H1 (cell line): ENCODE data around the gene DIRAS2. TPM values are rescaled to one million over a fixed set of nuclear protein-coding genes. Genes with fewer than 3 reads are reported as not detected.

Experiments used
- CTCF ChIA-PET: fragments of 300-600 bp; sonication (Branson Sonifier 250); formaldehyde crosslinking; loops from one replicate; lab custom pipeline; 2021; ENCODE audit not compliant: partially characterized antibody; lab: Charles Lee
- POLR2A ChIA-PET: fragments of 300-600 bp; sonication (Branson Sonifier 250); formaldehyde crosslinking; loops from one replicate; lab custom pipeline; 2021; ENCODE audit warnings: inconsistent platforms; ENCODE audit not compliant: partially characterized antibody; lab: Charles Lee
- DNase-seq, 2 experiments: peaks; one replicate each; pipeline versions ENCODE4 v3.0.0 to v3.0.0-alpha.2; 2010 to 2022; ENCODE audit warnings: low spot score in 2 of 2, low read depth in 1 of 2, mixed read lengths in 1 of 2
- FAIRE-seq: peaks from 2 replicates; lab custom pipeline; 2011; peaks lifted over from hg19 to GRCh38; lab: Jason Lieb, UNC
- H2AFZ ChIP-seq: 2 replicates; pipeline ENCODE4 v1.8.1; 2012; ENCODE audit warnings: low read length, inconsistent platforms
- H2AK5ac ChIP-seq: 2 replicates; pipeline ENCODE4 v1.6.1; 2013; ENCODE audit warnings: low read depth, low read length
- H2BK120ac ChIP-seq: replicated peaks from 2 replicates; pipeline ENCODE3; 2013; ENCODE audit warnings: low read depth, low read length, inconsistent platforms
- H2BK12ac ChIP-seq: 2 replicates; pipeline ENCODE4 v1.6.1; 2013; ENCODE audit warnings: low read depth, low read length
- H2BK15ac ChIP-seq: 2 replicates; pipeline ENCODE4 v1.6.1; 2013; ENCODE audit warnings: low read length
- H2BK20ac ChIP-seq: 2 replicates; pipeline ENCODE4 v1.6.1; 2013; ENCODE audit warnings: low read length
- H2BK5ac ChIP-seq: 2 replicates; pipeline ENCODE4 v1.6.1; 2013; ENCODE audit warnings: low read depth, low read length
- H3K14ac ChIP-seq: 2 replicates; pipeline ENCODE4 v1.6.1; 2013; ENCODE audit warnings: inconsistent platforms; ENCODE audit not compliant: insufficient read length
- H3K18ac ChIP-seq: 2 replicates; pipeline ENCODE4 v1.6.1; 2013; ENCODE audit warnings: low read length; ENCODE audit errors: extremely low read depth
- H3K23ac ChIP-seq: 2 replicates; pipeline ENCODE4 v1.6.1; 2013; ENCODE audit warnings: inconsistent platforms; ENCODE audit not compliant: insufficient read length
- H3K23me2 ChIP-seq: 2 replicates; pipeline ENCODE4 v1.6.1; 2013; ENCODE audit warnings: low read depth, low read length
- H3K27ac ChIP-seq: 2 replicates; pipeline ENCODE4 v1.6.1; 2011; ENCODE audit warnings: low read depth, low read length, inconsistent platforms
- H3K27me3 ChIP-seq, 4 experiments: replicated peaks in 1 of 4; 1 replicate in 1 of 4; 2 replicates in 3 of 4; pipeline versions ENCODE4 v1.6.1 to v1.8.1; 2011 to 2013; ENCODE audit warnings: low read length in 3 of 4, mild to moderate bottlenecking in 3 of 4, inconsistent platforms in 2 of 4, mixed read lengths in 2 of 4, moderate library complexity in 1 of 4; ENCODE audit not compliant: control insufficient read depth in 3 of 4, insufficient read depth in 3 of 4; ENCODE audit errors: extremely low read depth in 1 of 4
- H3K36me3 ChIP-seq, 4 experiments: 2 replicates each; pipeline versions ENCODE4 v1.6.1 to v1.8.1; 2011 to 2013; ENCODE audit warnings: mild to moderate bottlenecking in 4 of 4, low read length in 3 of 4, moderate library complexity in 2 of 4, control low read depth in 1 of 4, inconsistent platforms in 1 of 4; ENCODE audit not compliant: insufficient read depth in 4 of 4, control insufficient read depth in 2 of 4
- H3K4ac ChIP-seq: replicated peaks from 2 replicates; pipeline ENCODE3; 2013; ENCODE audit warnings: low read length, low read depth, mixed read lengths, inconsistent platforms; ENCODE audit not compliant: insufficient read length
- H3K4me1 ChIP-seq, 4 experiments: replicated peaks in 1 of 4; 1 replicate in 1 of 4; 2 replicates in 3 of 4; pipeline versions ENCODE4 v1.6.1 to v1.8.1; 2011 to 2013; ENCODE audit warnings: low read length in 3 of 4, inconsistent platforms in 2 of 4, mixed read lengths in 1 of 4; ENCODE audit not compliant: insufficient read depth in 4 of 4, control insufficient read depth in 3 of 4
- H3K4me2 ChIP-seq, 2 experiments: 2 replicates each; pipeline versions ENCODE4 v1.6.1 to v1.8.1; 2011 to 2013; ENCODE audit warnings: low read depth in 2 of 2, low read length in 2 of 2, control low read depth in 1 of 2, inconsistent platforms in 1 of 2, mild to moderate bottlenecking in 1 of 2; ENCODE audit not compliant: insufficient read depth in 1 of 2
- H3K4me3 ChIP-seq, 4 experiments: fragments of 200-600, 300-600 bp in 1 of 4; sonication (generic), shearing (Covaris generic), sonication (Bioruptor Twin) in 1 of 4; 2 replicates each; pipeline versions ENCODE4 v1.5.1 to v1.8.1; 2011 to 2016; ENCODE audit warnings: low read length in 4 of 4, low read depth in 3 of 4, control low read depth in 2 of 4, inconsistent platforms in 2 of 4, mild to moderate bottlenecking in 2 of 4, mixed read lengths in 1 of 4, moderate library complexity in 1 of 4; ENCODE audit not compliant: insufficient read depth in 2 of 4; ENCODE audit errors: extremely low read depth in 1 of 4
- H3K56ac ChIP-seq: replicated peaks from 2 replicates; pipeline ENCODE3; 2013; ENCODE audit warnings: low read depth, mild to moderate bottlenecking, mixed read lengths, low read length, inconsistent platforms; ENCODE audit not compliant: insufficient read length
- H3K79me1 ChIP-seq: 2 replicates; pipeline ENCODE4 v1.6.1; 2013; ENCODE audit warnings: low read depth, low read length, control low read depth
- H3K79me2 ChIP-seq, 2 experiments: 2 replicates each; pipeline versions ENCODE4 v1.6.1 to v1.8.1; 2012 to 2013; ENCODE audit warnings: low read length in 2 of 2, mild to moderate bottlenecking in 2 of 2, inconsistent platforms in 1 of 2; ENCODE audit not compliant: insufficient read depth in 2 of 2, control insufficient read depth in 1 of 2
- H3K9ac ChIP-seq, 4 experiments: replicated peaks in 1 of 4; 1 replicate in 1 of 4; 2 replicates in 3 of 4; pipeline versions ENCODE4 v1.6.1 to v1.8.1; 2011 to 2013; ENCODE audit warnings: low read depth in 3 of 4, low read length in 3 of 4, control low read depth in 2 of 4, mild to moderate bottlenecking in 2 of 4, moderate library complexity in 2 of 4, inconsistent platforms in 1 of 4; ENCODE audit errors: extremely low read depth in 1 of 4
- H3K9me3 ChIP-seq, 2 experiments: 2 replicates each; pipeline versions ENCODE4 v1.6.1 to v1.8.1; 2012 to 2013; ENCODE audit warnings: mild to moderate bottlenecking in 2 of 2, moderate library complexity in 2 of 2, control low read depth in 1 of 2, inconsistent platforms in 1 of 2, low read depth in 1 of 2, low read length in 1 of 2, mixed read lengths in 1 of 2; ENCODE audit not compliant: insufficient read depth in 2 of 2
- H4K20me1 ChIP-seq, 2 experiments: replicated peaks in 1 of 2; 2 replicates each; pipeline versions ENCODE3 to v1.8.1; 2011 to 2013; ENCODE audit warnings: inconsistent platforms in 2 of 2, low read length in 2 of 2, mild to moderate bottlenecking in 1 of 2; ENCODE audit not compliant: insufficient read depth in 2 of 2, control insufficient read depth in 1 of 2
- H4K5ac ChIP-seq: 2 replicates; pipeline ENCODE4 v1.6.1; 2013; ENCODE audit warnings: low read length, low read depth, mixed read lengths, inconsistent platforms; ENCODE audit not compliant: insufficient read length
- H4K8ac ChIP-seq: 2 replicates; pipeline ENCODE4 v1.8.0; 2013; ENCODE audit warnings: mild to moderate bottlenecking, moderate library complexity, low read length, inconsistent platforms; ENCODE audit not compliant: insufficient read depth; ENCODE audit errors: extremely low read depth
- H4K91ac ChIP-seq: replicated peaks from 2 replicates; pipeline ENCODE3; 2013; ENCODE audit warnings: low read length, mixed read lengths, inconsistent platforms; ENCODE audit not compliant: insufficient read length
- BCL11A ChIP-seq, 2 experiments: IDR thresholded peaks; one replicate each; pipeline ENCODE4 v1.6.1; 2011; ENCODE audit warnings: low read depth in 2 of 2, low read length in 2 of 2, mild to moderate bottlenecking in 2 of 2
- CTCF ChIP-seq, 3 experiments: IDR thresholded peaks; 1 replicate in 2 of 3; 2 replicates in 1 of 3; pipeline versions ENCODE4 v1.5.1 to v1.6.1; 2011; ENCODE audit warnings: low read length in 3 of 3, mild to moderate bottlenecking in 3 of 3, inconsistent platforms in 2 of 3, low read depth in 1 of 3, moderate library complexity in 1 of 3; ENCODE audit not compliant: insufficient read depth in 1 of 3; ENCODE audit errors: control extremely low read depth in 1 of 3
- KDM1A ChIP-seq: fragments of 200-600, 300-600 bp; sonication (generic); IDR thresholded peaks from 2 replicates; pipeline ENCODE4 v1.7.1; 2016; ENCODE audit warnings: mild to moderate bottlenecking, low read length, borderline replicate concordance
- RBBP5 ChIP-seq: IDR thresholded peaks from 2 replicates; pipeline ENCODE4 v1.7.1; 2012; ENCODE audit warnings: low read depth, mild to moderate bottlenecking, inconsistent platforms, low read length, moderate library complexity, borderline replicate concordance
- RFX5 ChIP-seq: IDR thresholded peaks from 2 replicates; pipeline ENCODE4 v1.6.1; 2011; ENCODE audit warnings: low read depth, low read length, improper control_type of control experiment, borderline replicate concordance
- RNF2 ChIP-seq: fragments of 200-900, 300-1000 bp; sonication (generic); IDR thresholded peaks from 2 replicates; pipeline ENCODE4 v1.7.1; 2016; ENCODE audit warnings: borderline replicate concordance, low read depth, mild to moderate bottlenecking, antibody characterized with exemption, low read length; ENCODE audit not compliant: poor library complexity, severe bottlenecking; ENCODE audit errors: missing control alignments
- SAP30 ChIP-seq: fragments of 300-600 bp; sonication (generic); IDR thresholded peaks from 2 replicates; pipeline ENCODE4 v1.7.1; 2012; ENCODE audit warnings: low read length, moderate library complexity, mild to moderate bottlenecking, inconsistent platforms; ENCODE audit not compliant: insufficient read depth, insufficient replicate concordance
- SIN3A ChIP-seq, 2 experiments: IDR thresholded peaks in 1 of 2; conservative IDR thresholded peaks in 1 of 2; 2 replicates each; pipeline ENCODE4 v1.6.1; 2011 to 2012; ENCODE audit warnings: low read length in 2 of 2, improper control_type of control experiment in 1 of 2, low read depth in 1 of 2, mild to moderate bottlenecking in 1 of 2
- TCF12 ChIP-seq: IDR thresholded peaks from 2 replicates; pipeline ENCODE4 v1.6.1; 2011; ENCODE audit warnings: low read depth, mild to moderate bottlenecking, low read length
- WGBS, 2 experiments: shearing (Covaris generic) in 1 of 2; methylation state at CpG; one replicate each; pipeline versions ENCODE4 v1.1.6 to v1.1.7; 2013 to 2015; ENCODE audit warnings: low lambda C conversion rate in 2 of 2, mixed read lengths in 2 of 2, inconsistent platforms in 1 of 2, low coverage in 1 of 2, missing lambda C conversion rate in 1 of 2; ENCODE audit not compliant: insufficient replicate concordance in 2 of 2, insufficient coverage in 1 of 2, insufficient read length in 1 of 2; ENCODE audit errors: extremely low coverage in 1 of 2, missing lambda C conversion rate in 1 of 2; 5-methylcytosine and 5-hydroxymethylcytosine counted together
- polyA plus RNA-seq, 7 experiments: library from polyadenylated mRNA; depleted of rRNA in 3 of 7; stranded (reverse) in 5 of 7; unstranded in 2 of 7; fragments of >200 nt in 5 of 7; fragments of 200-250 nt in 2 of 7; gene quantifications; 1 replicate in 5 of 7; 2 replicates in 1 of 7; 4 replicates in 1 of 7; pipeline versions ENCODE4 v1.2.1 to v1.2.3, GENCODE V29; 2011 to 2013; ENCODE audit warnings: missing spikeins in 2 of 7, mixed read lengths in 2 of 7
- total RNA-seq: library from RNA; stranded (reverse); fragmentation: NEBNext Ultra II Directional; extraction: Animal tissue kit (Norgen Biotek cat#: 25700); gene quantifications from 2 replicates; pipeline ENCODE4 v1.2.1, GENCODE V29; 2021

Gene DIRAS2
- total and polyA plus RNA-seq, 2 of the 8 experiments (the other 6 are each of a cell fraction or from before 2014, with no cell fraction given) = 0.06 to 0.15 TPM

- Histone ChIP-seq H3K4me1 (no peaks in the 10 kb centered on the region; a peak in 3 of 7 replicates), H2BK15ac (no peak overlapping the region), H3K9ac (no peak overlapping the region), H3K4me3 (no peak overlapping the region), H4K5ac (no peak overlapping the region), H2AFZ (0 out of 2 replicates have a peak overlapping the region, but pooled peaks have one; percentile 52), H3K14ac (no peak overlapping the region), H3K27me3 (no peaks in the 10 kb centered on the region), H3K79me2 (no peaks in the 10 kb centered on the region), H3K23ac (no peak overlapping the region), H2BK120ac (no peak overlapping the region), H2BK5ac (no peak overlapping the region), H4K20me1 (no peaks in the 10 kb centered on the region), H2AK5ac (no peak overlapping the region), H3K36me3 (no peaks in the 10 kb centered on the region), H3K23me2 (no peaks in the 10 kb centered on the region), H3K56ac (no peak overlapping the region), H3K9me3 (no peaks in the 10 kb centered on the region), H3K4ac (no peak overlapping the region), H2BK12ac (no peak overlapping the region), H4K91ac (no peak overlapping the region), H3K18ac (no peak overlapping the region), H2BK20ac (no peak overlapping the region), H4K8ac (no peak overlapping the region), H3K4me2 (no peak overlapping the region), H3K27ac (no peak overlapping the region), H3K79me1 (no peaks in the 10 kb centered on the region)
- POLR2A ChIA-PET = interaction anchor here (0.6 kb wide), 1 partner anchor 144 kb away, joined by 3 read pairs; no protein-coding TSS in a partner anchor
- CTCF ChIA-PET = interaction anchor here (1.6 kb wide), 1 partner anchor 14 kb away, joined by 4 read pairs; no protein-coding TSS in a partner anchor
- no peak for FAIRE-seq
- no peak for DNase-seq
- 83% methylated on average over 3 of the region's 3 CpGs; no CpG with 5 or more reads in 1 of the 2 experiments for WGBS, 2 experiments
- no peak for TF ChIP-seq RFX5
- no peak for TF ChIP-seq SIN3A (conservative IDR thresholded peaks at IDR 0.05 in 1 of 2, IDR thresholded peaks at IDR 0.05 in 1 of 2; ENCODE audit: low read depth in 1 of 2, low read length in 2 of 2)
- TF ChIP-seq BCL11A (IDR thresholded peaks at IDR 0.05; ENCODE audit: low read depth in 2 of 2, low read length in 2 of 2) = no peak
- TF ChIP-seq KDM1A = no peak
- TF ChIP-seq RBBP5 = no peak
- TF ChIP-seq SAP30 = no peak
- no peak for TF ChIP-seq TCF12
- TF ChIP-seq CTCF (IDR thresholded peaks at IDR 0.05; ENCODE audit: control extremely low read depth in 1 of 3, insufficient read depth in 1 of 3, low read depth in 1 of 3, low read length in 3 of 3) = no peak
- no peak for TF ChIP-seq RNF2
Measured at GRCh38 chr9:90578126-90578815, 64.4 kb downstream of the DIRAS2 start.
